NCI-H1930 (cell line): ENCODE data around the gene RHBG.

Experiments
- DNase-seq, 2 experiments: peaks; one replicate each; lab custom pipeline; 2025; lab: John Stamatoyannopoulos, UW

Gene RHBG

GRCh38 chr1:156386134-156386901 is 17.3 kb downstream of the RHBG start:
- no peak for DNase-seq

GRCh38 chr1:156386949-156387869 is 18.2 kb downstream of the RHBG start:
- no peak for DNase-seq

DNA sequence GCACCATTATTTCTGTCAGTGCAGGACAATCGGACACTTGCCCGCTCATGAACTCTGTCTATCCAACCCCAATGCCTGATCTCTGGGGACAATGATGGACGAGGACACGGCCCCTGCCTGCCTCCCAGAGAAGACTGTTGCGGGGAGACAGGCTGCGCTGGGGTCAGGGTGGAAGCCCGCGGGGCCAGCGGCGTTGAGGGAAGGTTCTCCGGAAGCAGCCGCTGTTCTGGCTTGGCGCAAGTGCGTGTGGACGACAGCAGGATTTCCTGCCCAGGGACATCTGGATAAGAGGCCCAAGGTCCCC is 18.8 kb downstream of the RHBG start:
- no peak for DNase-seq

DNA sequence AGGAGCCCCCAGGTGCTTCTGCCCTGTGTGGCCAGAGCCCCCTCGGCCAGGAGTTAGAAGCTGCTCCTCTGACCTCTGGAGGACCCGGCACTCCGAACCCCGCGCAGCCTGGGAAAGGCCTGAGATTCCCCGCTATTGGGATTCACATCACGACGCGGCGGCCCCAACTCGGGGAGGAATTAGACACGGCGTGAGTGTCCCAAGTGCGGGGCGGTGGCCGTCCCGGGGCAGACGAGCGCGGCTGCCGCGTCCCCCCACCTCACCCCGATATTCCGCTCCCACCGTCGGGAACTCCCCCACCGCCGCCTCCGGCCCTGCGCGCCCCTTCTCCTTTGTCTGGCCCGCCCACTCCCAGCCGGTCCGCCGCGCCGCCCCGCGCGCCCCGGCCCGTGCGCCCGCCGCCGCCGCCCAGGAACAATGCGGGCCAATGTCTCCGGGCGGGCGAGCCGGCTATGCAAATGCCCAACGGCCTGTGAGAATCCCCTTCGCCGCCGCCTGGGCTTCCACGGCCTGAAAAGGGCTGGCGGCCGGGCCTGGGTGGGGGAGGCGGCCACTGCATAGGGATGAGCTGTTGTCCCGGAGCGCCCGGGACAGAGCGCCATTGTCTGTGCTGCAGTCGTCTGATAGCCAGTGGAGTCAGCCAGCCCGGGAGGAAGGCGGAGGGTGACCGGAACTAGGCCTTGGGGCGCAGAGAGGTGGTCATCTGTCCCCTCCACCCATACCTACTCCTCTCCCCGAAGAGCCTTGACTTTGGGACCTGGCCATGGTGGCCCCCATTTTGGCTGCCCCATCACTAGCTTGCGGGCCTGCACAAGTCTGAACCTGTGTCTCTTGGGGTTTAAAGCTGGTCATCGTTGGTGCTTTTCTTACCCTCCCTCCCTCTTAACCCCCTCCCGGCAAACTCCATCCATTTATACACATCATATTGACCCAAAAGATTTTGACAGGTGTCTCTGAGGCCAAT is 19.4 kb downstream of the RHBG start:
- no peak for DNase-seq

DNA sequence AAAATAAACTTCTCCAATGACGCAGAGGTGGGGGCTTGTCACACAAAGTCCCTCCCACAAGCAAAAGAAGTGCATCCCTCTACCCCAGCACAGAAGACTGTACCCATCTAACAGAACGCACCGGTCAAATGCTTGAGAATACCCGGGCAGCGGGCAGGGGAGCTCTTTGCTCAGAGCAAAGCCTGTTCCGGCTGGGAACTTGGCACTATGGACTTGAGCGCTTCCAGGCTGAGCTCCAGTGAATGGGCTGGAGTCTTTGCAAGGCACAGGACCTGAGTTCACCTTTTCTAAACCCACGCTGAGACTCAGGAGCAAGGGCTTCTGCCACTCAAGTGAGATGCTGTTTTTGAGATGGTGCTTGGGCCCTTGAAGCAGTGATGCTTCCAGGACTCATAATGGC is 20.3 kb downstream of the RHBG start:
- DNase-seq = no peak

- DNase-seq = no peak
Measured at GRCh38 chr1:156390469-156391365, 21.7 kb downstream of the RHBG start.

GRCh38 chr1:156391366-156391677 is 22.3 kb downstream of the RHBG start:
- no peak for DNase-seq

DNA sequence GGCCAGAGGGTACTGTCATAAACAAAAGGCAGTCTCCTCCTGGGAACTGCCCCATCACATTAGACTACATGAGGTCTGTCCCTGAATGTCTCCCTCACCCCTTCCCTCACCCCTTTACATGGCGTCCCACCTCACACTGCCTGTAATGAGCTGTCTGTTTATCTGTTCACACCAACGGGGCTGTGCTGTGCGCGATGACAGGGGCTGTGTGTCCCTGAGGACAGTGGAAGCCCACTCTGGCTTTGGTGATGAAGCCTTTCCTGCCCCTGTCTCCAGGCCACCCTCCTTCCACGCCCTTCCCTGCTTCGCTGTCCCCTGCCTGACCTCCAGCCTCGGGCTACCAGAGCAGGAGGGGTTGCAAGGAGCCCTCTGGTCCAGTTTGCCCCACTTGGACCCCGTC is 22.7 kb downstream of the RHBG start:
- DNase-seq = no peak

- no peak for DNase-seq
Measured at GRCh38 chr1:156392452-156392853, 23.4 kb downstream of the RHBG start.

DNA sequence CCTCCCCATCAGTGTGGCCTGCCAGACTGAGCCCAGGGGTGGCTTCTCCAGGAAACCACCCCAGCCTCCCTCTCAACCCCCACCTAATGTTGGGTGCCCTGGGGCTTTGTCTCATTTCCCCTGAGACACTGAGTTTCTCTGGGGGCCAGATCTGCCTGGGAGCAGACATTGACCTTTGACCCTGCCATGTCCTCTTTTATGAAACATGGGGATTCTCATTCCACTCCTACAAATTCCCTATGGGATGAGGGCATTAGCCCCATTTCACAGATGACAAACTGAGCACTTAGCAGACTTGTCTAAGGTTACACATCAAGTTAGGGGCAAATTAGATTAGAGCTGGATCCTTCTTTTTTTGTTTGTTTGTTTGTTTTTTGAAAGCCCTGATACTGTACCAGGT is 24.1 kb downstream of the RHBG start:
- DNase-seq = no peak

GRCh38 chr1:156394082-156394481 is 25.1 kb downstream of the RHBG start:
- DNase-seq = no peak

- no peak for DNase-seq
Measured at GRCh38 chr1:156394835-156395461, 25.9 kb downstream of the RHBG start.

GRCh38 chr1:156399355-156400125 is 30.5 kb downstream of the RHBG start:
- no peak for DNase-seq

- DNase-seq = no peak
Measured at GRCh38 chr1:156400191-156400935, 31.4 kb downstream of the RHBG start.

GRCh38 chr1:156401041-156401574 is 32.1 kb downstream of the RHBG start:
- DNase-seq = no peak

DNA sequence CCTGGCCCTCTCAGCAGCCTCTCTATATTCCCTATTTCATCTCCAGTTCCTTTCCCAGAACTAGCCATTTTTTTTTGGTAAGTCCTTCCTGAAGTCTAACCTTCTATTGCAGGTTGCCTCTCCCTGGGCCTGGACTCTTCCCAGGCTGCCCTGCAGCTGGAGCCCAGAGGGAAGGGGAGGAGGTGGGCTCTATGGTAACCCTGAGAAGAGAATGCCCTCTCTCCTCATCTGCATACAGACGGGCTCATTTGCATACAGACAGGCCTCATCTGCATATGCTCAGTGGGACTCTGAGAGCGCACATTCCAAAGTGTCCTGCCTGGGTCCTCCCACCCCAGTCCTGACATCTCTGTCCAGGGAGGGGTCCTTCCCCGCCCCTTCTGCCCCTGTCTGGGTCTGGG is 32.7 kb downstream of the RHBG start:
- DNase-seq = no peak

DNA sequence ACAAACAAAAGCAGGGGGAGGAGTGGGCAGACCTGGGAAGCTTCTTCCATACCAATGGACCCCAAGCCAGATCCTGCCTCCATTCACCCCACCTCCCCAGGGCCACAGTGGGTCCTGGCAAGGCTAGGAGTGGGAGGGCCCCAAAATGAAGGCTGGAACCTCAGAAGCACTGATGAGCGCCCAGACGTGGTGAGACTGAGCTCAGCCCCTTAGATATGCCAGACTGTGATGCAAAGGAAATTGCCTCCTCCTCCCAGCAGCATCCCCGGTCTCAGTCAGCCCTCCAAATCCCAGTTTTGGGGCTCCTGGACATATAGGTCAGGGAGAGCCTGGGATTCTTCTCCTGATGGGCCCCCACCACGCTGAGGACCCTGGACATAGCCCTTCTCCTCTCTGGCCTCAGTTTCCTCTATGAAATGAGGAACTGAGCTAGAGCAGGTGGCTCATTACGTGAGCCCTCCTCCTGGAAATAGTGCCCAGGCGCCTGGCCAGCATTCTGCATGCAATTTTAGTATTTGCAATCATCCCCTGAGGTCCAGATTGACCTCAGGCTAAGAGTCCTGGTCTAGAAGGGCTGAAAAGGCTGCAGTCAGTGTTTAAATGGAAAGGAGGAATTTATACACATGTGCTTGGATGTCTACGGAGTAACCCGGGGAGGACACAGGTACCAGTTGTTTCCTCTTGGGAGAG is 33.5 kb downstream of the RHBG start:
- no peak for DNase-seq

- DNase-seq = no peak
Measured at GRCh38 chr1:156405670-156406069, 36.7 kb downstream of the RHBG start.

- no peak for DNase-seq
Measured at GRCh38 chr1:156406251-156406650, 37.2 kb downstream of the RHBG start.
